Suprapubic skin (tissue), 4 donors: ENCODE measurements around the gene PLXNA4. TPM values are rescaled to one million over a fixed set of nuclear protein-coding genes. Genes with fewer than 3 reads are reported as not detected.
A peak's percentile ranks its signal among the peaks of the same experiment; 100 is the strongest.

Experiments used
- DNase-seq, 2 donors: peaks; one replicate each; pipeline ENCODE4 v3.0.0-alpha.2; 2019; ENCODE audit warnings: low spot score in 2 of 2
- H3K27ac ChIP-seq: fragments of 200-600 bp; sonication (generic); one replicate; pipeline ENCODE4 v1.5.1; 2019
- H3K27me3 ChIP-seq: fragments of 200-600 bp; sonication (generic); one replicate; pipeline ENCODE4 v1.5.1; 2019
- H3K36me3 ChIP-seq: fragments of 200-600 bp; sonication (generic); one replicate; pipeline ENCODE4 v1.5.1; 2019
- H3K4me1 ChIP-seq: fragments of 200-600 bp; sonication (generic); one replicate; pipeline ENCODE4 v1.5.1; 2019
- H3K4me3 ChIP-seq: fragments of 200-600 bp; sonication (generic); one replicate; pipeline ENCODE4 v1.5.1; 2019; ENCODE audit warnings: mild to moderate bottlenecking
- H3K9me3 ChIP-seq: fragments of 200-600 bp; sonication (generic); one replicate; pipeline ENCODE4 v1.5.1; 2019
- EP300 ChIP-seq: sonication (generic); formaldehyde crosslinking; IDR thresholded peaks from one replicate; pipeline ENCODE4 v1.6.1; 2017; ENCODE audit warnings: antibody characterized with exemption
- POLR2A ChIP-seq, 2 donors: fragments of 450-650 bp; IDR thresholded peaks; one replicate each; pipeline ENCODE4 v1.6.1; 2017; ENCODE audit warnings: antibody characterized with exemption in 2 of 2, mild to moderate bottlenecking in 2 of 2, moderate library complexity in 2 of 2
- POLR2AphosphoS5 ChIP-seq, 3 donors: sonication (generic); formaldehyde crosslinking; IDR thresholded peaks; one replicate each; pipeline ENCODE4 v1.6.1; 2017; ENCODE audit warnings: antibody characterized with exemption in 3 of 3
- WGBS: methylation state at CpG from one replicate; pipeline ENCODE4 v1.1.5; 2018; 5-methylcytosine and 5-hydroxymethylcytosine counted together
- total RNA-seq, 4 donors: library from RNA; depleted of rRNA; stranded (reverse); fragments of >200 nt; gene quantifications; one replicate each; pipeline ENCODE4 v1.1.0, GENCODE V29; 2016
- TF ChIP-seq, protein P1 (sequence below), 2 donors: fragments of 200-600 bp in 1 of 2; fragments of 450-650 bp in 1 of 2; sonication (generic) in 1 of 2; IDR thresholded peaks; one replicate each; pipeline ENCODE4 v1.5.1; 2016 to 2019; ENCODE audit warnings: antibody characterized with exemption in 2 of 2, mild to moderate bottlenecking in 1 of 2, moderate library complexity in 1 of 2

PLXNA4 gene
- total RNA-seq, 4 donors from 2014 or later = 5.4 to 10.7 (median 7.1) TPM

- 93% methylated on average over 5 of the region's 5 CpGs for WGBS
- TF ChIP-seq POLR2A (IDR thresholded peaks at IDR 0.05) = no peak
- TF ChIP-seq POLR2AphosphoS5 (IDR thresholded peaks at IDR 0.05) = no peak
- TF ChIP-seq EP300 = no peak
- TF ChIP-seq, protein P1, sequence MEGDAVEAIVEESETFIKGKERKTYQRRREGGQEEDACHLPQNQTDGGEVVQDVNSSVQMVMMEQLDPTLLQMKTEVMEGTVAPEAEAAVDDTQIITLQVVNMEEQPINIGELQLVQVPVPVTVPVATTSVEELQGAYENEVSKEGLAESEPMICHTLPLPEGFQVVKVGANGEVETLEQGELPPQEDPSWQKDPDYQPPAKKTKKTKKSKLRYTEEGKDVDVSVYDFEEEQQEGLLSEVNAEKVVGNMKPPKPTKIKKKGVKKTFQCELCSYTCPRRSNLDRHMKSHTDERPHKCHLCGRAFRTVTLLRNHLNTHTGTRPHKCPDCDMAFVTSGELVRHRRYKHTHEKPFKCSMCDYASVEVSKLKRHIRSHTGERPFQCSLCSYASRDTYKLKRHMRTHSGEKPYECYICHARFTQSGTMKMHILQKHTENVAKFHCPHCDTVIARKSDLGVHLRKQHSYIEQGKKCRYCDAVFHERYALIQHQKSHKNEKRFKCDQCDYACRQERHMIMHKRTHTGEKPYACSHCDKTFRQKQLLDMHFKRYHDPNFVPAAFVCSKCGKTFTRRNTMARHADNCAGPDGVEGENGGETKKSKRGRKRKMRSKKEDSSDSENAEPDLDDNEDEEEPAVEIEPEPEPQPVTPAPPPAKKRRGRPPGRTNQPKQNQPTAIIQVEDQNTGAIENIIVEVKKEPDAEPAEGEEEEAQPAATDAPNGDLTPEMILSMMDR (IDR thresholded peaks at IDR 0.05) = no peak
- H3K27me3 ChIP-seq = no peaks in the 10 kb centered on the region
Observed at GRCh38 chr7:132130497-132130896, 445.8 kb downstream of the PLXNA4 start.

DNA sequence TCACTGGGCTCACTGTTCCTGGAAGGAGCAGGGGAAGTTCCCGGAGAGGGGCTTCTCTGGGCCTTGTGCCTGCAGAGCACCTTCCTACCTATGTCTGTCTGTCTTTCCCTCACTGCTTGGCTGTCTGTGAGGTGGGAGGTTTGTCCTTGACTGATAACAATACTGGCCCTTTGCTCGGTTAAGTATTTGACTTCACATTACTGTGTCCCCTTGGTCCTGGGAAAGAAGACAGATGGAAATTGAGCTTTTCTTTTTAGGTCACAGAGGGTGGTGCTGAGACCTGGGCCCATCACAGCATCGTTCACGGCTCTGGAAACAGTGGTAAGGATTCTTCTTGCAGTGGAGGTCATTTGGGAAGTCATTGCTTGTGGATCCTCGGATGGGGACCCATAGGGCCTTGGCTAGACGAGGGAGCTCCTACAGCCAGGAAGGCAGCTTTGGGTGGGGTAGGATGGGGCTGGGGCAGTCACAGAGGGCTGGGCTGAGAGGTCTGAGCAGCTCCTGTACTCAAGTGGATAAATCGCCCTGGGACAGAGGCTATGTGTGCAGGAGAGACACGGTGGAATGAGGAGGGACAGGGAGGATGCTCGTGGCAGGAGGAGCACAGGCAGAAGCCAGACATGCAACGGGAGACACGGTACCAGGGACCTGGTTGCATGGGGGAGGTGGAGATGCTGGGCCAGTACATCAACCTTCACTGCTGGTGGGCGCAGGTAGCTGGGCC lies 450.2 kb downstream of the PLXNA4 start:
- Histone ChIP-seq H3K4me3 (no peak overlapping the region), H3K36me3 (no peaks in the 10 kb centered on the region), H3K27me3 (no peaks in the 10 kb centered on the region), H3K27ac (no peak overlapping the region), H3K4me1 (no peaks in the 10 kb centered on the region), H3K9me3 (no peaks in the 10 kb centered on the region)
- TF ChIP-seq POLR2A (IDR thresholded peaks at IDR 0.05) (no peak), POLR2AphosphoS5 (IDR thresholded peaks at IDR 0.05) (no peak), EP300 (no peak)
- TF ChIP-seq, protein P1 (IDR thresholded peaks at IDR 0.05) = no peak
- WGBS = 91% methylated on average over 11 of the region's 12 CpGs
- DNase-seq = peak in 1 of 2 donors; percentile 34

More at GRCh38 chr7:132130497-132130896, 445.8 kb downstream of the PLXNA4 start:
- Histone ChIP-seq H3K4me1 (no peaks in the 10 kb centered on the region), H3K9me3 (no peaks in the 10 kb centered on the region), H3K27ac (no peak overlapping the region), H3K36me3 (no peaks in the 10 kb centered on the region), H3K4me3 (no peak overlapping the region)
- peak in 1 of 2 donors; percentile 35 for DNase-seq

- Histone ChIP-seq H3K27ac (no peak overlapping the region), H3K4me1 (no peaks in the 10 kb centered on the region), H3K36me3 (no peaks in the 10 kb centered on the region), H3K9me3 (no peaks in the 10 kb centered on the region), H3K27me3 (no peaks in the 10 kb centered on the region), H3K4me3 (no peak overlapping the region)
- 72% methylated on average over 3 of the region's 3 CpGs for WGBS
- TF ChIP-seq, protein P1 (IDR thresholded peaks at IDR 0.05) = no peak
- TF ChIP-seq POLR2AphosphoS5 (IDR thresholded peaks at IDR 0.05) (no peak), EP300 (no peak), POLR2A (IDR thresholded peaks at IDR 0.05) (no peak)
- no peak for DNase-seq
Observed at GRCh38 chr7:132125096-132125495, 451.2 kb downstream of the PLXNA4 start.

GRCh38 chr7:132124575-132124974 lies 451.7 kb downstream of the PLXNA4 start:
- Histone ChIP-seq H3K27me3 (no peaks in the 10 kb centered on the region), H3K4me3 (no peak overlapping the region), H3K9me3 (no peaks in the 10 kb centered on the region), H3K4me1 (no peaks in the 10 kb centered on the region), H3K36me3 (no peaks in the 10 kb centered on the region), H3K27ac (no peak overlapping the region)
- peak in 1 of 2 donors; percentile 10 for DNase-seq
- WGBS = 89% methylated on average over 6 of the region's 6 CpGs
- TF ChIP-seq POLR2AphosphoS5 (IDR thresholded peaks at IDR 0.05) = no peak
- TF ChIP-seq, protein P1 (IDR thresholded peaks at IDR 0.05) = no peak
- TF ChIP-seq EP300 = no peak
- no peak for TF ChIP-seq POLR2A (IDR thresholded peaks at IDR 0.05)

- 72% methylated on average over 7 of the region's 7 CpGs for WGBS
Observed at GRCh38 chr7:132123773-132124172, 452.5 kb downstream of the PLXNA4 start.

More at GRCh38 chr7:132123773-132124172, 452.5 kb downstream of the PLXNA4 start:
- Histone ChIP-seq H3K9me3 (no peaks in the 10 kb centered on the region), H3K4me1 (no peaks in the 10 kb centered on the region), H3K27ac (no peak overlapping the region), H3K4me3 (no peak overlapping the region), H3K27me3 (no peaks in the 10 kb centered on the region), H3K36me3 (no peaks in the 10 kb centered on the region)
- DNase-seq = no peak
- TF ChIP-seq EP300 = no peak
- TF ChIP-seq, protein P1 (IDR thresholded peaks at IDR 0.05) = no peak
- no peak for TF ChIP-seq POLR2A (IDR thresholded peaks at IDR 0.05)
- TF ChIP-seq POLR2AphosphoS5 (IDR thresholded peaks at IDR 0.05) = no peak
